IPS-18c (cell line): ENCODE data around the gene NFX1.

ENCODE experiments used
- H3K4me3 ChIP-seq: 2 replicates; pipeline ENCODE4 v1.7.0; 2013; ENCODE audit warnings: low read depth, mild to moderate bottlenecking, low read length, moderate library complexity; ENCODE audit not compliant: insufficient read depth
- H3K9me3 ChIP-seq: one replicate; pipeline ENCODE4 v1.6.1; 2013; ENCODE audit warnings: mild to moderate bottlenecking, low read length, moderate library complexity; ENCODE audit not compliant: control insufficient read depth, insufficient read depth

NFX1 gene

DNA sequence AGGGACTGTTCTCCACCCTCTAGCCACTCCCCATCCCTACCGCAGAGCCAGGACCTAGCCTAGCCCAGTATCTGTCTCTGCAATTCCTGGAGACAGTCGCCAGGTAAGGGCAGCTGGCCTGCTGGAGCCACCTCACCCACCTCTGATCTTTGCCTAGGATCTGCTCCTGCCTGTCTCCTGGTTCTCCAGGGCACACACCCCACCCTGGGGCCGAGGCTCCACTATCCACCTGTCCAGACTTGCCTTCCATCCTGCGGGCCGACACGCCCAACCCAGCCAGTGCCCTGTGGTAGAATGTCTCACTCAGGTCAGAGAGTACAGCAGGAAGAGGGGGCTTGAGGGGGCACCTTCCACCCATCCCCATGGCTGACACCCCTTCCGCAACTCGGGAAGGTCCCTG is 127.8 kb downstream of the NFX1 start:
- H3K9me3 ChIP-seq, result no peaks in the 10 kb centered on the region
- no peak overlapping the region for H3K4me3 ChIP-seq

GRCh38 chr9:33419708-33420303 is 129.5 kb downstream of the NFX1 start:
- no peak overlapping the region for H3K4me3 ChIP-seq
- H3K9me3 ChIP-seq, result no peaks in the 10 kb centered on the region
